NB4 (cell line): ENCODE results near the gene GAN.

Experiments used
- CTCF ChIP-seq: IDR thresholded peaks from one replicate; pipeline ENCODE4 v1.5.1; 2012; ENCODE audit warnings: low read depth, low read length
- MAX ChIP-seq: IDR thresholded peaks from 2 replicates; pipeline ENCODE4 v1.6.1; 2011; ENCODE audit warnings: low read depth, low read length
- MYC ChIP-seq: IDR thresholded peaks from 2 replicates; pipeline ENCODE4 v1.6.1; 2011; ENCODE audit warnings: low read depth, low read length
- POLR2A ChIP-seq: IDR thresholded peaks from 2 replicates; pipeline ENCODE4 v1.6.1; 2011; ENCODE audit warnings: mild to moderate bottlenecking; ENCODE audit not compliant: insufficient read length; ENCODE audit errors: extremely low read depth

- TF ChIP-seq CTCF = no peak
- no peak for TF ChIP-seq POLR2A
- no peak for TF ChIP-seq MAX
- TF ChIP-seq MYC = no peak
These were observed 34.4 kb upstream of the GAN start for GRCh38 chr16:81280393-81280792.
